ENCODE data around the gene SCARF2.

DNA sequence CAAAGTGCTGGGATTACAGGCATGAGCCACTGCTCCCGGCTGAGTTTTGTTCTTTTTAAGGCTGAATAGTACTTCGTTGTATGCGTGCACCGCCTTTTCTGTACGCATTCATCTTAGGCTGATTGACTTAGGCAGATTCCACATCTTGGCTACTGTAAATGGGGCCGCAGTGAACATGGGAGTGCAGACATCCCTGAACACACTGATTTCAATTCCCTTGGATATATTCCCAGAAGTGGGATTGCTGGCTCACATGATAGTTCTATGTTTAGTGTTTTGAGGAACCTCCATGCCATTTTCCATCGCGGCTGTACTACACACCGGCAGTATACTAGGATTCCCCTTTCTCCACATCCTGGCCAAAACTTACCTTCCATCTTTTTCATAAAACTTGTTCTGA is 54.1 kb downstream of the SCARF2 start:
- TF ChIP-seq, protein P1, sequence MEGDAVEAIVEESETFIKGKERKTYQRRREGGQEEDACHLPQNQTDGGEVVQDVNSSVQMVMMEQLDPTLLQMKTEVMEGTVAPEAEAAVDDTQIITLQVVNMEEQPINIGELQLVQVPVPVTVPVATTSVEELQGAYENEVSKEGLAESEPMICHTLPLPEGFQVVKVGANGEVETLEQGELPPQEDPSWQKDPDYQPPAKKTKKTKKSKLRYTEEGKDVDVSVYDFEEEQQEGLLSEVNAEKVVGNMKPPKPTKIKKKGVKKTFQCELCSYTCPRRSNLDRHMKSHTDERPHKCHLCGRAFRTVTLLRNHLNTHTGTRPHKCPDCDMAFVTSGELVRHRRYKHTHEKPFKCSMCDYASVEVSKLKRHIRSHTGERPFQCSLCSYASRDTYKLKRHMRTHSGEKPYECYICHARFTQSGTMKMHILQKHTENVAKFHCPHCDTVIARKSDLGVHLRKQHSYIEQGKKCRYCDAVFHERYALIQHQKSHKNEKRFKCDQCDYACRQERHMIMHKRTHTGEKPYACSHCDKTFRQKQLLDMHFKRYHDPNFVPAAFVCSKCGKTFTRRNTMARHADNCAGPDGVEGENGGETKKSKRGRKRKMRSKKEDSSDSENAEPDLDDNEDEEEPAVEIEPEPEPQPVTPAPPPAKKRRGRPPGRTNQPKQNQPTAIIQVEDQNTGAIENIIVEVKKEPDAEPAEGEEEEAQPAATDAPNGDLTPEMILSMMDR (IDR thresholded peaks at IDR 0.05), result no peak
- TF ChIP-seq POLR2AphosphoS5 (IDR thresholded peaks at IDR 0.05), result no peak

Data from suprapubic skin (tissue), 3 donors.